ENCODE measurements around the gene MAP4K3.
"Not testable (repeated sequence)": the region's sequence is repeated elsewhere in the genome, so short reads cannot be mapped to it uniquely, and the experiment has no call there.

MAP4K3 gene

DNA sequence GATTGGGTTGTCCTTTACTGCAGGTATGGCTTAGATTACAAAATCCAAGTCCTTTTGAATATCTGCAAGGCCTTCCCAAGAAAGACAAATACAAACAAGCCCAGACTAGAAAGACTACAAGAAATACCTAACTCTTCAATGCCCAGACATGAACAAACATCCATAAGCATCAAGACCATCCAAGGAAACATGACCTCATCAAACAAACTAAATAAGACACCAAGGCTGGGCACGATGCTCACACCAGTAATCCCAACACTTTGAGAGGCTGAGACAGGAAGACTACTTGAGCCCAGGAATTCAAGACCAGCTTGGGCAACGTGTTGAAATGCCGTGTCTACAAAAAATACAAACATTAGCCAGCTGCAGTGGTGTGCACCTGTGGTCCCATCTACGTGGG lies 31.7 kb downstream of the MAP4K3 start:
- ATAC-seq: no peak
- H3K4me3 Mint-ChIP-seq: no peak overlapping the region
- H3K27ac Mint-ChIP-seq: no peak overlapping the region
- H3K4me1 Mint-ChIP-seq: peaks cover 65% of the 10 kb centered on the region
- no peaks in the 10 kb centered on the region for H3K36me3 Mint-ChIP-seq
- DNase-seq (ENCODE audit: low spot score in 2 of 2): no peak
- no peaks in the 10 kb centered on the region for H3K9me3 Mint-ChIP-seq

DNA sequence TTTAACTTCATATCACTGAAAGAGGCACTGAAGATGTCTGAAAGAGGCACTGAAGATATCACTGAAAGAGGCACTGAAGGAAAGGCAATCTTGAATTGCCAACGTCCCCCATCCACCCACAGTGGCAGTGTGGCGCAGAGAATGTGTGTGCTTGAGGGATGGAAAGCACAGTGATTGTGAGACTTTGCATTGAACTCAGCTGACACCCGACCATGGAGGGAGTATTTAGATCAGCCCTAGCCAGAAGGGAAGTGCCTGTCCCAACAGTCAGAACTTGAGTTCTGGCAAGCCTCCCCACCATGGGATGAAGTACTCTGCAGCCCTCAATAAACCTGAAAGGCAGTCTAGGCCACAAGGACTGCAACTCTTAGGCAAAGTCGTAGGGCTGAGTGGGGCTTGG lies 33.8 kb downstream of the MAP4K3 start:
- no peak overlapping the region for H3K27ac Mint-ChIP-seq
- peaks cover 59% of the 10 kb centered on the region for H3K4me1 Mint-ChIP-seq
- H3K4me3 Mint-ChIP-seq: no peak overlapping the region
- DNase-seq (ENCODE audit: low spot score in 2 of 2): no peak
- peak; percentile 8 for ATAC-seq
- H3K36me3 Mint-ChIP-seq: no peaks in the 10 kb centered on the region
- no peaks in the 10 kb centered on the region for H3K9me3 Mint-ChIP-seq

- H3K9me3 Mint-ChIP-seq: no peaks in the 10 kb centered on the region
- H3K4me1 Mint-ChIP-seq: peaks cover 48% of the 10 kb centered on the region
- H3K4me3 Mint-ChIP-seq: no peak overlapping the region
- no peak for ATAC-seq
- no peak for DNase-seq (ENCODE audit: low spot score in 2 of 2)
- H3K36me3 Mint-ChIP-seq: no peaks in the 10 kb centered on the region
- H3K27ac Mint-ChIP-seq: no peak overlapping the region
These were observed 35.8 kb downstream of the MAP4K3 start for GRCh38 chr2:39401319-39401718.

GRCh38 chr2:39399570-39399969 lies 37.5 kb downstream of the MAP4K3 start:
- Mint-ChIP-seq H3K36me3 (no peaks in the 10 kb centered on the region), H3K4me3 (no peak overlapping the region), H3K27ac (no peak overlapping the region), H3K9me3 (no peaks in the 10 kb centered on the region), H3K4me1 (peaks cover 32% of the 10 kb centered on the region)
- DNase-seq (ENCODE audit: low spot score in 2 of 2): no peak
- no peak for ATAC-seq

DNA sequence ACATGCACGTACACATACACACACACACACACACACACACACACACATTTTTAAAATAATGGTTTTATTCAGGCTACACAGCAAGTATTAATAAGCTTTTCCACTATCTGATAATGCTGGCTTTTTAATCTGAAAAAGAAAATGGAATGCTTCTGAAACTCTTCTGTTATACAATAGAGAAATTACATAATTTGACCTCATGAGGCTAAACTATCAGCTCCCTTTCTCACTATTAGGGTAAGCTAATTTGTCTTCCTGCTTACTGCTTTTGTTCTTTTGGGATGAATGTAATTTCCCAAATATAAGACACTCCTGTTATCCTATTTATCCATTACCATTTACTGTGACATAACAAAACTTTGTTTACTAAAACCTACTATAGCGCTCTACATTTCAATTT lies 41.8 kb downstream of the MAP4K3 start:
- Mint-ChIP-seq H3K27ac (no peak overlapping the region), H3K4me1 (peaks cover 6% of the 10 kb centered on the region)
- ATAC-seq: no peak

GRCh38 chr2:39394516-39394961 lies 42.5 kb downstream of the MAP4K3 start:
- DNase-seq (ENCODE audit: low spot score in 2 of 2) (no peak), ATAC-seq (no peak)
- no peak overlapping the region for H3K4me3 Mint-ChIP-seq
- no peaks in the 10 kb centered on the region for H3K36me3 Mint-ChIP-seq
- H3K9me3 Mint-ChIP-seq: no peaks in the 10 kb centered on the region
- no peak overlapping the region for H3K27ac Mint-ChIP-seq
- peaks cover 4% of the 10 kb centered on the region for H3K4me1 Mint-ChIP-seq

More for the DNA sequence above, 41.8 kb downstream of the MAP4K3 start:
- DNase-seq (ENCODE audit: low spot score in 2 of 2): no peak
- Mint-ChIP-seq H3K36me3 (no peaks in the 10 kb centered on the region), H3K4me3 (no peak overlapping the region), H3K9me3 (no peaks in the 10 kb centered on the region)

- Mint-ChIP-seq H3K36me3 (no peaks in the 10 kb centered on the region), H3K27ac (no peak overlapping the region), H3K9me3 (no peaks in the 10 kb centered on the region), H3K4me1 (peaks cover 10% of the 10 kb centered on the region), H3K4me3 (no peak overlapping the region)
- DNase-seq (ENCODE audit: low spot score in 2 of 2) (no peak), ATAC-seq (no peak)
These were observed 44.4 kb downstream of the MAP4K3 start for GRCh38 chr2:39392672-39393071.

DNA sequence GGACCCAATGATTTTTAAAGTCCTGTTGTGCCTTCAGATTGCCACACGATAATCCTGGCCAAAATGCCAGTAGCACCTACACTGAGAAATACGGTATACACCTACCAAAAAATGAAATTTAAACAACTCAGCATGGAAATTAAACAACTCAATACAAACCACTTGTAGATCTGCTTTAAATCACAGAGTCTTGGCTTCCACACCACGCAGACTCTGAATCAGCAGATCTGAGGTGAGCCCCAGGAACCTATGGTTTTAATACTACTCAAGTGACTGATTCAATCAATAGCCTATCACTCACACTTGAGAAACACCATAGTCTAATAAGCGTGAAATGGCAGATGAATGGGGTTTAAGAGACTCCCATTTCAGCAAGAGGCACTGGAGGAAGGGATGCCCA lies 46.9 kb downstream of the MAP4K3 start:
- H3K4me1 Mint-ChIP-seq: peaks cover 16% of the 10 kb centered on the region
- DNase-seq (ENCODE audit: low spot score in 2 of 2): no peak
- H3K36me3 Mint-ChIP-seq: no peaks in the 10 kb centered on the region
- H3K27ac Mint-ChIP-seq: no peak overlapping the region
- no peaks in the 10 kb centered on the region for H3K9me3 Mint-ChIP-seq
- ATAC-seq: peak; percentile 58
- no peak overlapping the region for H3K4me3 Mint-ChIP-seq

GRCh38 chr2:39386064-39386463 lies 51.0 kb downstream of the MAP4K3 start:
- Mint-ChIP-seq H3K27ac (no peak overlapping the region), H3K4me1 (peaks cover 25% of the 10 kb centered on the region), H3K4me3 (no peak overlapping the region), H3K36me3 (no peaks in the 10 kb centered on the region), H3K9me3 (no peaks in the 10 kb centered on the region)
- DNase-seq (ENCODE audit: low spot score in 2 of 2) (no peak), ATAC-seq (no peak)

GRCh38 chr2:39385172-39385571 lies 51.9 kb downstream of the MAP4K3 start:
- peaks cover 25% of the 10 kb centered on the region for H3K4me1 Mint-ChIP-seq
- no peak for DNase-seq (ENCODE audit: low spot score in 2 of 2)
- H3K36me3 Mint-ChIP-seq: no peaks in the 10 kb centered on the region
- ATAC-seq: no peak
- no peak overlapping the region for H3K27ac Mint-ChIP-seq
- H3K9me3 Mint-ChIP-seq: no peaks in the 10 kb centered on the region
- no peak overlapping the region for H3K4me3 Mint-ChIP-seq

DNA sequence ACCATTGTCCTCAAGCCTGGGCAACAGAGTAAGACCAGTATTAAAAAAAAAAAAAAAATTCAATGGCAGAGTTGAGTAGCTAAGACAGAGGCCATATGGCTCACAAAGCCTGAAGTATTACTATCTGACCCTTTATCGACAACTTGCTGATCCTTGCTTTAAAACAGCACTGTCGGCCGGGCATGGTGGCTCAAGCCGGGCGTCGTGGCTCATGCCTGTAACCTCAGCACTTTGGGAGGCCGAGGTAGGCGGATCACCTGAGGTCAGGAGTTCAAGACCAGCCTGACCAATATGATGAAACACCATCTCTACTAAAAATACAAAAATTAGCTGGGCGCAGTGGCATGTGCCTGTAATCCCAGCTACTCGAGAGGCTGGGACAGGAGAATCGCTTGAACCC lies 53.0 kb downstream of the MAP4K3 start:
- H3K27ac Mint-ChIP-seq; H3K36me3 Mint-ChIP-seq; ATAC-seq; H3K9me3 Mint-ChIP-seq; H3K4me3 Mint-ChIP-seq; DNase-seq (ENCODE audit: low spot score in 2 of 2): not testable (repeated sequence)
- H3K4me1 Mint-ChIP-seq: peaks cover 22% of the 10 kb centered on the region

- H3K4me3 Mint-ChIP-seq: no peak overlapping the region
- H3K36me3 Mint-ChIP-seq: no peaks in the 10 kb centered on the region
- no peak overlapping the region for H3K27ac Mint-ChIP-seq
- DNase-seq (ENCODE audit: low spot score in 2 of 2) (no peak), ATAC-seq (no peak)
- H3K9me3 Mint-ChIP-seq: no peaks in the 10 kb centered on the region
- peaks cover 21% of the 10 kb centered on the region for H3K4me1 Mint-ChIP-seq
These were observed 53.9 kb downstream of the MAP4K3 start for GRCh38 chr2:39383146-39383545.

GRCh38 chr2:39381653-39382052 lies 55.4 kb downstream of the MAP4K3 start:
- H3K27ac Mint-ChIP-seq: no peak overlapping the region
- DNase-seq (ENCODE audit: low spot score in 2 of 2) (no peak), ATAC-seq (no peak)
- no peak overlapping the region for H3K4me3 Mint-ChIP-seq
- H3K4me1 Mint-ChIP-seq: peaks cover 24% of the 10 kb centered on the region
- H3K9me3 Mint-ChIP-seq: no peaks in the 10 kb centered on the region
- no peaks in the 10 kb centered on the region for H3K36me3 Mint-ChIP-seq

DNA sequence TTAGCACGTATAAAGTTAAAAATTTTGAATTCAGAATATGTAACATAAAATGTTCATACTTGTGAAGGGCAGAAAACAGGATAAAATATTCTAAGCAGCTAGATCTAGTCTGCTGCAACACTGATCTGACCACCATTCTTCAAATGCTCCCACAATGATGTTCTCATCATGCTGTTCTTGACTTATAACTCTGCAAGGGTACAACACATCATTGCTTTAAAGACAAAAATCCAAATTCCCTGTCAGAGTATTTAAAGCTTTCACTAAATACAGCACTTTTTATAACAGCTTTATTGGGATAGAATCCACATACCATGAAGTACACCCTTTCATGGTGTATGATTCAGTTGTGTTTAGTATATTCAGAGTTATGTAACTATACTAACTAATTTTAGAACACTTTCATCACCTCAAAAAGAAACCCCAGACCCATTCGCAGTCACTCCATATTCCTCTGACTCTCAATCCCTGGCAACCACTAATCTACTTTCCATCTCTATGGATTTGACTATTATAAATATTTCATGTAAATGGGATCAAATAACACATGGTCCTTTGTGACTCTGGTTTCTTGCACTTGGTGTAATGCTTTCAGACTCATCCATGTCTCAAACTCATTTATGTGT lies 56.4 kb downstream of the MAP4K3 start:
- DNase-seq (ENCODE audit: low spot score in 2 of 2) (no peak), ATAC-seq (no peak)
- Mint-ChIP-seq H3K4me3 (no peak overlapping the region), H3K27ac (no peak overlapping the region), H3K4me1 (peaks cover 29% of the 10 kb centered on the region), H3K9me3 (no peaks in the 10 kb centered on the region), H3K36me3 (no peaks in the 10 kb centered on the region)

DNA sequence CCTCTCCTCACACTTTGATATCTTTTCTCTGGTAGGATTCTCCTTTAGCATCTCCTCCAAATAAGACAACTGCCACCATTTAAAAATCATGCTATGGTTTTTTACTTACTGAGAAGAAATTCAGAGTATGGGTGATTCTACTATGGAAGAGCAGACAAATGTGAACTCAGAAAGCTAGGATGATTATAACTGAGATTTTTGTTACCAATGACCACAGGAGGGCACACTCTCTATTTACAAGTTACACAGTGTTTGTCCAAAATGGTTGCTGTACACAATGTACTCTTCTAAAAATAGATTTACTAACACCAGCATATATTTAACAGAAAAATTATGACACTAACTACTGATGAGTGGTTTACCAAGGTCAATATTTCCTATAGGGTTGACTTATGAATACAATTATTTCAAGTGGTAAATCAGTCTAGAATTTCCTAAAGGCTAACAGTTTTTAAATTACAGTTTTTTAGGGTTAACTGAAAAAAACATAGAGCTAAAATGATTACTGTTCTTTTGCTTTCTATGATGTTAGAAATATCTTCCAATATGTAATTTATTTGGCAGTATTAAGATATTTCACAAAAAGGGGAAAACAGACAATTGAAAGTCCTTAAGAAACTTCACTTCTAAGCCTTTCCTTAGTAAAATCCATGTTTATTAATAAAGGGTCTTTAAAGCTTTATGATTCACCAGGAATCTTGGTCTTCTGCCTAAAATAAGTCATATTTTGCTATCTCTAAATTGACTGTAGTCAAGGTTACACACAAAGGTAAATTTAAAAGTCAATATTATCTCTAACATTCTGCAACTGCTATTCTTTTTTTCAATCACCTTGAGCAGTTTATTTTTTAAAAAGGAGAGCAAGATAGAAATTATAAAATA lies 57.2 kb downstream of the MAP4K3 start:
- Mint-ChIP-seq H3K36me3 (no peaks in the 10 kb centered on the region), H3K4me1 (peaks cover 30% of the 10 kb centered on the region), H3K4me3 (no peak overlapping the region), H3K9me3 (no peaks in the 10 kb centered on the region), H3K27ac (no peak overlapping the region)
- ATAC-seq: peak; percentile 80
- no peak for DNase-seq (ENCODE audit: low spot score in 2 of 2)

DNA sequence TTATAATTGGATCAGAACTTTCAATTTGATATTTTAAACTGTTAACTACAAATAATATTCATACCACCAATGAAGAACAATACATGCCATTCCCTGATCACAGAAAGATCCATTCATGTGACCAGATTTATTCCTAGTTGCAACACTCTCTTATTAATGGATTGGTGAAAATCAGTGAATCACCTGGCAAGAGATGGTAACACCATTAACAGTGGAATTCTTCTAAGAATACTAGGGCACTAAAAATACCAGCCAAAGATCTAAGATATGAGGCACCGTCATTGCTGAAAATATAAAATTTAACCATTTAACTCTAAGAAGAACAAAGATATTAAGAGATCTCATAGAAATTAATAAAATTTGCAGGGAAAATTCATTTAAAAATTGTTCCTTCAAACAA lies 58.1 kb downstream of the MAP4K3 start:
- H3K4me3 Mint-ChIP-seq: no peak overlapping the region
- H3K4me1 Mint-ChIP-seq: peaks cover 30% of the 10 kb centered on the region
- no peaks in the 10 kb centered on the region for H3K9me3 Mint-ChIP-seq
- H3K36me3 Mint-ChIP-seq: no peaks in the 10 kb centered on the region
- DNase-seq (ENCODE audit: low spot score in 2 of 2) (no peak), ATAC-seq (no peak)
- no peak overlapping the region for H3K27ac Mint-ChIP-seq
